ENCODE data around the gene AP1M1.
A peak's percentile ranks its signal among the peaks of the same experiment; 100 is the strongest.

AP1M1 gene

GRCh38 chr19:16232127-16232526, 34.4 kb downstream of the AP1M1 start:
- DNase-seq = peak in 1 of 51 donors; percentile 12

GRCh38 chr19:16232568-16232967, 34.9 kb downstream of the AP1M1 start:
- DNase-seq = no peak

GRCh38 chr19:16233081-16233776, 35.5 kb downstream of the AP1M1 start:
- DNase-seq = no peak

GRCh38 chr19:16233836-16234551, 36.3 kb downstream of the AP1M1 start:
- DNase-seq = no peak

- DNase-seq = no peak
Measured at GRCh38 chr19:16234552-16235445, 37.1 kb downstream of the AP1M1 start.

GRCh38 chr19:16235811-16236652, 38.3 kb downstream of the AP1M1 start:
- DNase-seq = no peak

GRCh38 chr19:16244091-16244490, 46.4 kb downstream of the AP1M1 start:
- DNase-seq = no peak

- DNase-seq = peak in 49 of 51 donors; percentile 9 to 80 (median 50)
Measured at GRCh38 chr19:16247353-16248182, 49.9 kb downstream of the AP1M1 start.

GRCh38 chr19:16248380-16249023, 50.8 kb downstream of the AP1M1 start:
- DNase-seq = no peak

- no peak for DNase-seq
Measured at GRCh38 chr19:16249826-16250404, 52.2 kb downstream of the AP1M1 start.

GRCh38 chr19:16252459-16253205, 54.9 kb downstream of the AP1M1 start:
- DNase-seq = peak in 18 of 51 donors; percentile 1 to 30 (median 13)

GRCh38 chr19:16254851-16255408, 57.2 kb downstream of the AP1M1 start:
- no peak for DNase-seq

- no peak for DNase-seq
Measured at GRCh38 chr19:16257509-16258002, 59.8 kb downstream of the AP1M1 start.

GRCh38 chr19:16258440-16258903, 60.8 kb downstream of the AP1M1 start:
- peak in 29 of 51 donors; percentile 2 to 60 (median 24) for DNase-seq

- peak in 4 of 51 donors; percentile 1 to 18 (median 5) for DNase-seq
Measured at GRCh38 chr19:16259385-16260159, 61.9 kb downstream of the AP1M1 start.

GRCh38 chr19:16260160-16260811, 62.6 kb downstream of the AP1M1 start:
- DNase-seq = no peak

Data from hypothalamus (tissue), 51 donors.